ENCODE results near the gene CTPS1.

CTPS1 gene

GRCh38 chr1:41025979-41026819 lies 46.7 kb downstream of the CTPS1 start:
- DNase-seq = no peak

GRCh38 chr1:41028034-41028642 lies 48.6 kb downstream of the CTPS1 start:
- no peak for DNase-seq

GRCh38 chr1:41030872-41031616 lies 51.5 kb downstream of the CTPS1 start:
- DNase-seq = no peak

GRCh38 chr1:41032147-41032546 lies 52.7 kb downstream of the CTPS1 start:
- DNase-seq = no peak

- DNase-seq = no peak
Observed at GRCh38 chr1:41033272-41033671, 53.8 kb downstream of the CTPS1 start.

- DNase-seq = no peak
Observed at GRCh38 chr1:41037116-41037903, 57.8 kb downstream of the CTPS1 start.

- no peak for DNase-seq
Observed at GRCh38 chr1:41038110-41038509, 58.6 kb downstream of the CTPS1 start.

GRCh38 chr1:41041614-41042270 lies 62.2 kb downstream of the CTPS1 start:
- DNase-seq = no peak

- DNase-seq = no peak
Observed at GRCh38 chr1:41044187-41044586, 64.7 kb downstream of the CTPS1 start.

- DNase-seq = no peak
Observed at GRCh38 chr1:41045740-41046139, 66.2 kb downstream of the CTPS1 start.

- DNase-seq = no peak
Observed at GRCh38 chr1:41046347-41046775, 66.9 kb downstream of the CTPS1 start.

- DNase-seq = no peak
Observed at GRCh38 chr1:41048540-41048939, 69.0 kb downstream of the CTPS1 start.

- DNase-seq = no peak
Observed at GRCh38 chr1:41051022-41051421, 71.5 kb downstream of the CTPS1 start.

GRCh38 chr1:41053316-41053715 lies 73.8 kb downstream of the CTPS1 start:
- DNase-seq = no peak

GRCh38 chr1:41056907-41057306 lies 77.4 kb downstream of the CTPS1 start:
- DNase-seq = no peak
